ENCODE data around the gene C6orf89.

The C6orf89 gene

GRCh38 chr6:36916126-36916525, 30.4 kb downstream of the C6orf89 start:
- DNase-seq (ENCODE audit: extremely low read depth, low read depth), result no peak
- TF ChIP-seq, protein P1, sequence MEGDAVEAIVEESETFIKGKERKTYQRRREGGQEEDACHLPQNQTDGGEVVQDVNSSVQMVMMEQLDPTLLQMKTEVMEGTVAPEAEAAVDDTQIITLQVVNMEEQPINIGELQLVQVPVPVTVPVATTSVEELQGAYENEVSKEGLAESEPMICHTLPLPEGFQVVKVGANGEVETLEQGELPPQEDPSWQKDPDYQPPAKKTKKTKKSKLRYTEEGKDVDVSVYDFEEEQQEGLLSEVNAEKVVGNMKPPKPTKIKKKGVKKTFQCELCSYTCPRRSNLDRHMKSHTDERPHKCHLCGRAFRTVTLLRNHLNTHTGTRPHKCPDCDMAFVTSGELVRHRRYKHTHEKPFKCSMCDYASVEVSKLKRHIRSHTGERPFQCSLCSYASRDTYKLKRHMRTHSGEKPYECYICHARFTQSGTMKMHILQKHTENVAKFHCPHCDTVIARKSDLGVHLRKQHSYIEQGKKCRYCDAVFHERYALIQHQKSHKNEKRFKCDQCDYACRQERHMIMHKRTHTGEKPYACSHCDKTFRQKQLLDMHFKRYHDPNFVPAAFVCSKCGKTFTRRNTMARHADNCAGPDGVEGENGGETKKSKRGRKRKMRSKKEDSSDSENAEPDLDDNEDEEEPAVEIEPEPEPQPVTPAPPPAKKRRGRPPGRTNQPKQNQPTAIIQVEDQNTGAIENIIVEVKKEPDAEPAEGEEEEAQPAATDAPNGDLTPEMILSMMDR (IDR thresholded peaks at IDR 0.05; ENCODE audit: low read depth, low read length), result no peak

DNA sequence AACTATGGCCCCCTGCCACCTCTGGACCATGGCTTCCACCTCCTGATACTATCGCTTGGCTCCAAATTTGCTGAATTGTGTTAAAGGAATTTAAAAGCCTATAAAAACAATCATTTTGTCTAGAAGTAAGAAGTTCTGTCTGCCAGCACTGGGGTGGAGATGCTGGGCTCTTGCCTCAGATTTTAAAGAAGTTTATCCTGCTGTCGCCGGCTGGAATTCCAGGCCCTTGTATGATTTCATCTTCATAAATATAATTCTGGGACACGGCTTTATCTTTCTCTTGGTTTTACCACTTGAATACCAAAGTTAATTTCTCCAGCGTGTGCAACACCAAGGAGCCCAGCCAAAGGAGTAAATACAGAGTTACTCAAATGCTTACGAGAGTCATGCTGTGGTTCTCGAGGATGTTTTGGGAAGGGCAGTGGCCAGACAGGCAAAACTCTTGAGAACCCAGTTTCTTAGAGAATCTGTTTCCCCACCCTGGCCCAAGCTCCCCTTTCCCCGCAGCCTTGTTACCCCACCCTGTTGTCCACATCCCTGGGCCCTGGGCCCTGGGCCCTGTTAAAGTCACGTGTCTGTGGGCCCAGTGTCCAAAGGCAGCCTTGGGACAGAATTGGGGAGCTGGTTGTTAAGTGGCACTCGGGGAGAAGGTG, 31.9 kb downstream of the C6orf89 start:
- TF ChIP-seq, protein P1 (IDR thresholded peaks at IDR 0.05; ENCODE audit: low read depth, low read length), result no peak
- DNase-seq (ENCODE audit: extremely low read depth, low read depth), result peak; percentile 82

- no peak for DNase-seq (ENCODE audit: extremely low read depth, low read depth)
- TF ChIP-seq, protein P1 (IDR thresholded peaks at IDR 0.05; ENCODE audit: low read depth, low read length), result no peak
Measured at GRCh38 chr6:36920049-36920448, 34.3 kb downstream of the C6orf89 start.

DNA sequence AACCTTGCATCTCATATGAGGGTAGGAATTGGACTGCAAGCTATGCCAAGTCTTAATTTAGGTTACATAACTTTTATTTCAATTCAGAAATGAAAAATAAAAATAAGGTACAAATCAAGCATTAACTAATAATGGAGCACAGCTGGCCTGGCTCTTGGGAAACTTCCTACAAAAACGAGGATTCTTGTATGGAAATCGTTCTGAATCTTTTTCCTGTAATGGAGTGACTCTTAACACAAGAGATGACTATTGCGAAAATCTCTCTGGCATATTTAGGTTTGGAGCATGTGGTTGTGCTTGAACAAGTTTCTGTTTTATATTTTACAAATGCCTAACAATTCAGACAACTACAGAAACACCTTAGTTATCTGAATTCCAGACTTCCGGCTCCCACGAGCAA, 34.8 kb downstream of the C6orf89 start:
- DNase-seq (ENCODE audit: extremely low read depth, low read depth), result no peak

DNA sequence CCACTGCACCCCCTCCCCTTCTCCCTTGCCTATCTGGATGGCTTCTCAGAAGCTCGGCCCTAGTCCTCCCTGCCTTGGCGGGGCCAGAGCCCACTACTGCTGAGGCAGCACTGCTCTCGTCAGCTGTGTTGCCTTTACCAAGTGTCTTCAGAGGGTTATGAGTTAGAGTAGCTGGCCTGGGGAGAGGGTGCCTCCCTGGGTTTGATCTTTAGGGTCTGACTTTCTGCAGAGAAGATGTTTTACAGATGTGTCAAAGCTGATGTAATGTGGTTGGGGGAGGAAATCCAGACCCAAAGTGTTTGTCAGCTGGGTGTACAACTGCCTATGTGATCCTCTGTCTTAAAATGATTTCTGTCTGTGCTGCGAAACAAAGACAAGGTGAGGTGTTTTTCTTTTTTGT, 38.4 kb downstream of the C6orf89 start:
- no peak for DNase-seq (ENCODE audit: extremely low read depth, low read depth)
- TF ChIP-seq, protein P1 (IDR thresholded peaks at IDR 0.05; ENCODE audit: low read depth, low read length), result no peak

More for the DNA sequence above, 34.8 kb downstream of the C6orf89 start:
- TF ChIP-seq, protein P1 (IDR thresholded peaks at IDR 0.05; ENCODE audit: low read depth, low read length), result no peak

DNA sequence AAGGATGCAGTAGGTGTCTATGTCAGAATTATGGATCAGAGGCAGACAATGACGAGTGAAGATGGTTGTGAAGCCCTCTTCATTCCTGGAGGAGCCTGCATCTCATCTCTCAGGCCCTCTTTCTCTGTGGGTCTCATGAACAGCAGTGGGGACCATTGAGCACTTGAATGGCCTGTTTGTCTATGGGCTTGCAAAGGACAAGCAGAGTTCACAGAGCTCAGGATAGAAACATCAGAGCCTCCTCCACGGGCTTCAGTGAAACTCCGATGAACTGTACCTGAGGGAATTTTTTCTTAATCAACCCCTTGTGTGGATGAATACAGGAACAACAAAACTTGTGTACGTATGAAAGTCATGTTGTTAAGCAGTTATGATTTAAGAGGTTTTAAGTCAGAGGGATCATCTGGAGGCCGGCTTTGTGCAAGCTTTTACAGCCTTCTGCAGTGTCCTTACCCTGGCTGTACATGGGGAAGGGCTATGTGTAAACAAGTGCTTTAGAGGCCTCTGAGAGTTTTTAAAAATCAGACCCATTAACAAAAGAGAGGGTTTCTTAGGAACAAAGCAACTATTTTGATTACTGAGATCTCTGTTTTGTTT, 39.1 kb downstream of the C6orf89 start:
- DNase-seq (ENCODE audit: extremely low read depth, low read depth), result no peak
- TF ChIP-seq, protein P1 (IDR thresholded peaks at IDR 0.05; ENCODE audit: low read depth, low read length), result no peak

DNA sequence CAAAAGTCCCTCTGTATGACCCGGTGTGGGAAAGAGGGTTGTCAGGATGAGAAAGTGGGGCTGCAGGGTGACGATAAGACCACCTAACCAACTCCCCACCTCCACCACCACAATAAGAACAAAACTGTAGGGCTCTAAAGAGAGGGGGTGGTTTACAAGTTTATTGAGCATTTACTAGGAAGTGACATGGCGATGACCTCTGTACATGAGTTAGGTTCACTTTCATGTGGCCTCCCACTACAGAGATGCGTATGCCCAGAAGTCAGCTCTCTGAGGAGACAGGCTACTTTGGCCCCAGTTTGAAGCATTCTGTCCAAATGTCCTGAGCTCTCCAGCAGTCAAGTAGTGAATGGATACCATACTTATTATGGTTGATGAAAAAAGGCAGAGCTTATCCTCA, 40.1 kb downstream of the C6orf89 start:
- no peak for DNase-seq (ENCODE audit: extremely low read depth, low read depth)
- TF ChIP-seq, protein P1 (IDR thresholded peaks at IDR 0.05; ENCODE audit: low read depth, low read length), result no peak

Data from AG09319 (cell line).